Measurements from ENCODE around the gene CYP24A1.

The CYP24A1 gene

DNA sequence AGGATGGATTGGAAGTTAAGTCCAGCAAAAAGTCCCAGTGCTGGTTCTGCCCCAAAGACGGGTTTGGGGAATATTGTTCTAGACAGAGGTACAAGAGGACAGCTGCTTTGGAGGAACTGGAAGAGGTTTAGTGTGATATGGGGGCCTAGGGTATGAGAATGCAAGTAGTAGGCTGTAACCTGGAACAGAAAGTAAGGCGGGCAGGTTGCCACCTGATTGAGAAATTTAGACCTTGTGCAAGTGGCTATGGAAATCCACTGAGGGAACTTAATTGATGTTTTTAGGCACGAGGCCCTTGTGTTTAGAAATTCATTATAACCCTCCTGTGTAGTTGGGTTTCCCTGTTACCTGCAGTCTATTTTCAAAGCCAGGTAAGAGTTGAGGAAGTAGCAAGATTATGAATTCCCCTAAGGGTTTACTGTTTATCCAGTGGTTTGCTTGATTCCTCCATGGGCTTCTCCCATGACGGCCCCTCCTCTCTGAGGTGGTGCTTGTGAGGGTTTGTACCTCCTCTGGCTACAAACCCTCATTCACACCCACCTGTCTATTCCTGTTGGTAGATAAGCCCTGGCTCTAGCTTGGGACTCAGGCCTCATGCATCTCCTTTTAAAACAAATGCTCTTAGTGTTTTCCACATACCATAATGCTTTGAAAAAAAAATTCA lies 61.4 kb downstream of the CYP24A1 start:
- DNase-seq (ENCODE audit: low read depth) = no peak

DNA sequence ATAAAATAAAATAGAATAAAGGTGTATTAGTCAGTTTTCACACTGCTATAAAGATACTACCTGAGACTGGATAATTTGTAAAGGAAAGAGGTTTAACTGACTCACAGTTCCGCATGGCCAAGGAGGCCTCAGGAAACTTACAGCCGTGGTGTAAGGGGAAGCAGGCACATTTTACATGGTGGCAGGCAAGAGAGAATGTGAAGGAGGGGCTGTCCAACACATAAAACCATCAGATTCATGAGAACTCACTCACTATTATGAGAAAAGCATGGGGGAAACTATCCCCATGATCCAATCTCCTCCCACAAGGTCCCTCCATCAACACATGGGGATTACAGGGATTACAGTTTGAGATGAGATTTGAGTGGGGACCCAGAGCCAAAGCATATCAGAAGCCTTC lies 62.3 kb downstream of the CYP24A1 start:
- no peak for DNase-seq (ENCODE audit: low read depth)

DNA sequence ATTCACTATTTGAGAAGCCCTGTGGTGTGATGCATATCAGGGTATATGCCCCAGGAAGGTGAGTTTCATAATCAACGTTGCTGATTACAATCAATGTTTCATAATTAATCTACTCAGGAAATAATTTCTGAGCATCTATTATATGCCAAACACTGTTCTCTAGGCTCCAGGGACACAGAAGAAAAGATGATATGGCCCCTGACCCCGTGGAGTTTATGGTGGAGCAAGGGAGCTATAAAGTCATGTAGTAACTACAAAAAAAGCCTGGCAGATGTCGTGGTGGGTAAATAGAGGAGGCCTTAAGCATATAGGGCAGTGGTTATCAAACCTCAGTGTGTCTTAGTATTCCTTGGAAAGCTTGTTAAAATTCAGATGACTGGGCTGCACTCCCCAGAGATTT lies 63.3 kb downstream of the CYP24A1 start:
- no peak for DNase-seq (ENCODE audit: low read depth)

DNA sequence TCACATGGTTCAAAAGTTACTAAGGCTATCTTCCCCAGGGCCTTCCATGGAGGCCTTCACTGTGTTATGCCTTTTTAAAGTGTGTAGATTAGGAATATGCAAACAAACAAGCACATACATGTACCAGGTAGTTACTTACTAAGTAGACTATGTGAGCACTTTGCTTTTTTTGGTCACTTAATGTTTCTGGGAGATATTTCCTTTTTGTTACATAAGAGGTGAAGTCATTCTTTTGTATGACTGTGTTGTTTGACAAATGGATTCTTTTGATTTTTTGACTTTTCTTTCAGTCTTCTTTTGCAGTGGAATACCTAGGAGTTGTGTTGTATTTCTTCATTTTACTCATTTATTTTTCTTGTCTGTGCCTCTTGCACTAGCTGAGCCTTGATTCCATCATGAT lies 63.7 kb downstream of the CYP24A1 start:
- DNase-seq (ENCODE audit: low read depth) = no peak

DNA sequence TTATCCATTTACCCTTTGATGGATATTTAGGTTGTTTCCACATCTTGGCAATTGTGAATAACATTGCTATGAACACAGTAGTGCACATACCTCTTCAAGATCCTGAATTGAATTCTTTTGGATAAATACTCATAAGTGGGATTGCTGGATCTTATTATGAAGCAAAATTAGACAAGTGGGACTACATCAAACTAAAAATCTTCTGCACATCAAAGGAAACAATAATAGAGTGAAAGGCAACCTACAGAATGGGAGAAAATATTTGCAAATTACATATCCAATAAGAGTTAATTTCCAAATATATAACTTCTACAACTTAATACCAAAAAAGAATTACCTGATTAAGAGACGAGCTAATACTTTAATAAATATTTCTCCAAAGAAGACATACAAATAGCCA lies 65.0 kb downstream of the CYP24A1 start:
- no peak for DNase-seq (ENCODE audit: low read depth)

DNA sequence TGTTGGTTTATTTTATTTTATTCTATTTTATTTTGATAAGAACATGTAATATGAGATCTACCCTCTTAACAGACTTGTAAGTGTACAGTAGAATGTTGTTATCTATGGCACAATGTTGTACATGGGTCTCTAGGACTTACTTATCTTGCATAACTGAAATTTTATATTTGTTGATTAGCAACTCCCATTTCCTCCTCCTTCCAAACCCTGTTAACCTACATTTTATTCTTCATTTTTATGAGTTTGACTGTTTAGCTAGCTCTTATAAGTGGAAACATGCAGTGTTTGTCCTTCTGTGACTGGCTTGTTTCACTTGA lies 65.5 kb downstream of the CYP24A1 start:
- DNase-seq (ENCODE audit: low read depth) = no peak

DNA sequence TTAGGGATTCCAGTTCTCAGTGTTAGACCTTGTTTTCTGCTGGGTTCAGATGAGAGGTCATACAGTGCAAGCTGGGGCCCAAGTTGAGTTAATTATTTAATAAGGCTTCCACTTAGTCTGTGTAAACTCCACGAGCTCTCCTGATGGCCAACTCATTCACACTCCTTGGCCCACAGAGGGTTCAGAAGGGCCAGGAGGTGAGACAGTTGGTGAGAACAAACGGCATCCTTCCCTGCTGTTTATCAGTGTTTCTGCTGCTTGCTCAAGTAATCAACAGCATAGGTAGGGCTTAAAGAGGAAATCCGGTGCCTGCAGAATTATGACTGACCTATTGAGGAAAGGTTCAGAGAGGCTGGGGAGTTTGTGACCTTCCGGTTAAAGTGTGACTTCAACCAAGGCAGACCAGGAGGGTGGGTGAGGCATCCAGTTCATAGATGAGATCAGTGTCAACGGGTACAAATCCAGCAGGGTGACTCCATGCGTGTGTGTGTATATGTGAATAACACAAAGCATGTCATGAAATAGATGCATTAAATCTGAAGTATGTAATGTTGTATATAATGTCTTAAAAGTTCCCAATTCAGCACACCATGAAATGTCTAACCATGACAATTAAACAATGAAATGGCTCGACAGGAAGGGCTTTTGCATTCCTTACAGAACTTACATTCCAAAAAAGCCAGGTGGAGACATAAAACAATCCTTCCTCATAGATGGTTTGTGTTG lies 66.0 kb downstream of the CYP24A1 start:
- no peak for DNase-seq (ENCODE audit: low read depth)

DNA sequence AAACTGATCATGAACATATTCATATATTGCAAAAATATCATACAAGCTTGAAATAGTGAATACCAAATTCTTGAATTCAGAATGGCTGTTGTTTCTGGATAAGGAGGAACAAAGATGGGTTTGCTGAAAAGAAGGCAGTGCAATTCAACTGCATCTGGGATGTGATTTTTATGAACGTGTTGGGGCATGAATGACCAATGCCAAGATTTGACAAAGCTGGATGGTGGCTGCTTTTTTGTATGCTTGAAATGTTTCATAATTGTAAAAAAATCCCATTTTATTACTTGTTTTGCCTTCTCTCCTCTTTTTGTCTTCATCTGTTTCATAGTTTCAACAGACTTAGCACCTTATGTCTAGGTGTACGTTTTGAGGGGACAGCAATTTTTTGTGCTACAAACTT lies 66.6 kb downstream of the CYP24A1 start:
- no peak for DNase-seq (ENCODE audit: low read depth)

DNA sequence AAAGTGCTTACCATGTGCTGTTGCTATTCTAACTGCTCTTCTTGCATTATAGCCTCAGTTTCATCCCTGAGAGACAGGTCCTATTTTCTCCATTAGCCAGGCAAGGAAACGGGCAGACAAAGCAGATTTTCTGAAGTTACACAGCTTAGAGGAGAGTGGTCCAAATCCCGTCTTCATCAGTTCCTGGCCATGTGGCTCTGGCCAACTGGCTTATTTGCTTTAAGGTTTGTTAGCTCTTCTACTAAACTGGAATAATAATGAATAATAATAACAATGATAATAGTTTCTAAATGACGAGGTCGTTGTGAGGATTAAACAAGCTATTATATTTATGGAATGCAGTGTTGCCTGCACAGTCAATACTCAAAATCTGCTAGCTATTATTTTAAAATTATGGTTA lies 67.6 kb downstream of the CYP24A1 start:
- no peak for DNase-seq (ENCODE audit: low read depth)

DNA sequence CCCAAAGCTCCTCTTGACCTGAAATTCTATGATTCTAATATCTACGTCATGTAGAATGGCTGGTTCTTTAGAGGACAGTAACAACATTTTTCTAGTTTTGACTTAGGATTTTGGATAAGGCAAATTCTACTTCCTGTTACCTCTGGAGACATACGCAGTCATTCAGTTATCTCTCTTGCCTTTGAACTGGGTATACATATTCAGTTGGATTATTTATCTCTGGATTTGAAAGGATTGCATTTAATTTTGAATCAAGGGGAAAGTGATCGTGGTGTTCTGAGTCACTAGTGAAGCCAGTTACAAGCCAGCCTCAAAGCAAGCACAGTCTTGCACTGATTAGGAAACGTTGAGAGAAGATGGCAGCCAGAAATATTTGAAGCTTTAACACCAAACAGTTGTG lies 68.1 kb downstream of the CYP24A1 start:
- no peak for DNase-seq (ENCODE audit: low read depth)

DNA sequence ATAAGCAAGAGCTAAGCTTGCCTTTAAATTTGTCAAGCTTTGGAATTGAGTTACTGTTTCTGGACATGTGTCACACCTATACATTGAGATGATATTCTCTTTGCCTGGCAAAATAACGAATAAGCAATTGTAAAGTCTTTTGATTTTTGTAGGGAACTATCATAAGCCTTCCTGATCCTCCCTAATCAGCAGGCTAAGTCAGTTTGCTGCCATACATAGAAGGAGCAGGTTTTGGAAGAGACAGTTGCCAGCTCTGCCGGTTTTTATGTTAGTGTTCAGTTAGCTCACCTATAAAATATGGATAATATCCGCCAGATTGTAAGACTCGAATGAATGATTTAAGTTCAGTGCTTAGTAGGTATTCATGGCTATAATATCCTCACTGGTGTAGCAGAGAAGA lies 69.0 kb downstream of the CYP24A1 start:
- DNase-seq (ENCODE audit: low read depth) = no peak

DNA sequence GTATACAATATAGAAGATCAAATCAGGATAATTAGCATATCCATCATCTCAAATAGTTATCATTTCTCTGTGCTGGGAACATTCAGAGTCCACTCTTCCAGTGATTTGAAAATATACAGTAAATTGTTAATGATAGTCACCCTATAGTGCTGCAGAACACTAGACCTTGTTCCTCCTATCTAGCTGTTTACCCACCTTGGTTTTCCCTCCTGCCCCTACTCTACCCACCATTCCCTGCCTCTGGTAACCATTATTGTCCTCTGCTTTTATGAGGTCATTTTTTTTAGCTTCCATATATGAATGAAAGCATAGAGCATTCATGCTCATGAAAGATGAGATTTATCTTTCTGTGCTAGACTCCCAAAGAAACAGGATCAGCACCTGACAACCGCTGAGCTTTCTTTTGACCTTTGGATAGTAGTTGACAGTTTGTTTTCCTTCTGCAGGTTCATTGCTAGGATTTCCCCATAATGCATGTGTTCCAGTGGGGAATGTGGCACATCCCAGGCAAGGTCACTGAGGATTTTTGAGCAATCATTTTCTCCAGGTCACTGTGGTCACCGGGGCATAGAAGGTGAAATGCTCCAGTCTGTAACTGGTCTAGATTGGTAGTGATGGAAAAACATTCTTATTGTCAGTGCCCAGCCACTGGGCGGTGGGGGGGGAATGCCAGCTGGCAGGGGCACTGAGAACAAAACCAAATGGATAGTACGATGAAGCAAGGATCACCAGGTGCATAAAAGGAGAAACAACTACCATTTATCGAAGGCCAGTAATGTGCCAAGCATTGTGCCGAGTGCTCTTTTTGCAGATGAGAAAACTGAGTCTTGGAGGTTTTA lies 69.8 kb downstream of the CYP24A1 start:
- no peak for DNase-seq (ENCODE audit: low read depth)
